Measurements from ENCODE around the gene SS18L1.

GRCh38 chr20:62223571-62223970 is 80.0 kb downstream of the SS18L1 start:
- no peak for TF ChIP-seq CTCF (IDR thresholded peaks at IDR 0.05)
- TF ChIP-seq POLR2A (IDR thresholded peaks at IDR 0.05), result no peak

Measured in testis (tissue), 2 donors.